Measurements from ENCODE around the gene FAM124A.

The FAM124A gene

DNA sequence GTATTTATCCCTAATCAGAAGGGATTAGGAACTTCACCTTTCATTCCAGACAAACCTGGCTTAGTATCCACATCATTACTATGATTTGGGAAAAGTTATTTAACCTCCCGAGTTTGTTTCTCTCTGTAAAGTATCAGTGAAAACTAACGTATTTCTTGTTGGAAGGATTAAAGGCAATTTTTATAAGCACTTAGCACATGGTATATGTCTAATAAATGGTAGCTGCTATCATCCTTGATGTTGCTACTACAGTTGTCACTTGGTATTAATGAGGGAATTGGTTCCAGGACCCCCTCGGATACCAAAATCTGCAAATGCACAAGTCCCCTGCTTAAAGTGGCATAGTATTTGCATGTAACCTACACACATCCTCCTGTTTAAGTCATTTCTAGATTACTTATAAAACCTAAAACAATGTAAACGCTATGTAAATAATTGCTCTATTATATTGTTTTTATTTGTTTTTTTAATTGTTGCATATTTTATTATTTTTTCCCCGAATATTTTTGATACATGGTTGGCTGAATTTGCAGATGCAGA is 42.7 kb upstream of the FAM124A start:
- no peak overlapping the region for H3K27ac ChIP-seq
- no peak for DNase-seq
- no peak overlapping the region for H3K4me3 ChIP-seq (ENCODE audit: low read depth, low read length)
- no peaks in the 10 kb centered on the region for H3K36me3 ChIP-seq (replicated peaks)
- H3K27me3 ChIP-seq (replicated peaks), result peaks cover 14% of the 10 kb centered on the region
- in situ Hi-C loops (cut with HindIII; ENCODE audit: low pct_ligation_motif_present, low sequenced_read_pairs), result no loop called here
- TF ChIP-seq, protein P1, sequence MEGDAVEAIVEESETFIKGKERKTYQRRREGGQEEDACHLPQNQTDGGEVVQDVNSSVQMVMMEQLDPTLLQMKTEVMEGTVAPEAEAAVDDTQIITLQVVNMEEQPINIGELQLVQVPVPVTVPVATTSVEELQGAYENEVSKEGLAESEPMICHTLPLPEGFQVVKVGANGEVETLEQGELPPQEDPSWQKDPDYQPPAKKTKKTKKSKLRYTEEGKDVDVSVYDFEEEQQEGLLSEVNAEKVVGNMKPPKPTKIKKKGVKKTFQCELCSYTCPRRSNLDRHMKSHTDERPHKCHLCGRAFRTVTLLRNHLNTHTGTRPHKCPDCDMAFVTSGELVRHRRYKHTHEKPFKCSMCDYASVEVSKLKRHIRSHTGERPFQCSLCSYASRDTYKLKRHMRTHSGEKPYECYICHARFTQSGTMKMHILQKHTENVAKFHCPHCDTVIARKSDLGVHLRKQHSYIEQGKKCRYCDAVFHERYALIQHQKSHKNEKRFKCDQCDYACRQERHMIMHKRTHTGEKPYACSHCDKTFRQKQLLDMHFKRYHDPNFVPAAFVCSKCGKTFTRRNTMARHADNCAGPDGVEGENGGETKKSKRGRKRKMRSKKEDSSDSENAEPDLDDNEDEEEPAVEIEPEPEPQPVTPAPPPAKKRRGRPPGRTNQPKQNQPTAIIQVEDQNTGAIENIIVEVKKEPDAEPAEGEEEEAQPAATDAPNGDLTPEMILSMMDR (IDR thresholded peaks at IDR 0.05; ENCODE audit: low read depth, low read length, missing control alignments), result no peak

DNA sequence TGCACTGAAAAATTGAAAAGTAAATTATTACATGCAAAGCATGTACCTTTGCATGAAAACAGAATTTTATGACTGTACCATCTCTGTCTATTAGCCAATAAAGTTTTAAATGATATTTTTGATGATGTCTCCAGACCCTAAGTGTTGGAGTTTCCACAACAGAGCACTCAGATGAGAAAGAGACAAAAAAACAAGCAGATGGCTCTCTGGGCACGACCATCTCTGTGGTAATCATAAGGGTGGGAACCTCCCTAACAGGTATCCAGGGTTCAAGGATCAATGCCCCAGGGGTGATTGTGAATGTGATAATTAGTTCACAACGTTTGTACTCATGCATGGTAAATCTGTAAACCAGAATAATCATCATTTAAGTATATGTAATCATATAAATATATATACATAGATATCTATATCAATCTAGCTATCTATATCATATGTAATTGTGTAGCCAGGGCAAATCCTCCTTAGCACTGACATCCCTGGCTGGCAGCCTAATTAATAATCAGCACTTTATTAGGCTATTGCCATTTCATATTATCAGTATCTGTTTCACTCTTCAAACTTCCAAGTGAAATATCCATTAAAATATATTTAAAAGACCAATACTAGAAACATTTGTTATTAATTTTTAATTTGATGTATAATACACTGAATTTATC is 41.2 kb upstream of the FAM124A start:
- DNase-seq, result no peak
- Histone ChIP-seq H3K27me3 (replicated peaks) (peaks cover 14% of the 10 kb centered on the region), H3K27ac (no peak overlapping the region), H3K36me3 (replicated peaks) (no peaks in the 10 kb centered on the region), H3K4me3 (ENCODE audit: low read depth, low read length) (no peak overlapping the region)
- TF ChIP-seq, protein P1 (IDR thresholded peaks at IDR 0.05; ENCODE audit: low read depth, low read length, missing control alignments), result no peak
- in situ Hi-C loops (cut with HindIII; ENCODE audit: low pct_ligation_motif_present, low sequenced_read_pairs), result no loop called here

DNA sequence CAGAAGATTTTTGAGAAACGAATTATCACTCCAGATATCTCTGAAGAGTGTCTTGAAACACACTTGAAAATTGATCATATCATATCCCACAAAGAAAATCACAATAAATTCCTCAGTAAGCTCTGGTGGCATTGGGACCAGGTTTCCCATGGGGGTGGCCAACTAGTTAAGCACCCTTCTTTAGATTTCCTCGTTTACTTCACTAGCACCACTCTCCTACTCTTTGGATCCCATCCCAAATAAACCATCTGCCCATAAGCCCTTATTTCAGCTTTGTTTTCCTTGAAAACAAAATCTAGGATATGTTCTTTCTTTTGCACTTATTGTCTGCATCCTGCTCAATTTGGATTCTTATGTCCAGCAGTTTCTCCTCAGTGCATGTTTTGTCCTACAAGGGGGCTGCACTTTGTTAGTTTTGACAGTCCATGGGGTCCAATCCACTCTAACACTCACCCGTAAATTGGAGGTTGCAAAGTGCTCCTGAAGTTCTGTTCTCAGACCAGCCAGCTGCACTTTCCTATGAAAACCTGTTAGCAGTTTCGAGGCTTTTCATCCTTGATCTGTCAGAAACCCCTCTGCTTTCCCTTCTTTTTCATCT is 40.3 kb upstream of the FAM124A start:
- Histone ChIP-seq H3K36me3 (replicated peaks) (no peaks in the 10 kb centered on the region), H3K4me3 (ENCODE audit: low read depth, low read length) (no peak overlapping the region), H3K27ac (no peak overlapping the region), H3K27me3 (replicated peaks) (peaks cover 14% of the 10 kb centered on the region)
- TF ChIP-seq, protein P1 (IDR thresholded peaks at IDR 0.05; ENCODE audit: low read depth, low read length, missing control alignments), result no peak
- in situ Hi-C loops (cut with HindIII; ENCODE audit: low pct_ligation_motif_present, low sequenced_read_pairs), result no loop called here
- DNase-seq, result no peak

DNA sequence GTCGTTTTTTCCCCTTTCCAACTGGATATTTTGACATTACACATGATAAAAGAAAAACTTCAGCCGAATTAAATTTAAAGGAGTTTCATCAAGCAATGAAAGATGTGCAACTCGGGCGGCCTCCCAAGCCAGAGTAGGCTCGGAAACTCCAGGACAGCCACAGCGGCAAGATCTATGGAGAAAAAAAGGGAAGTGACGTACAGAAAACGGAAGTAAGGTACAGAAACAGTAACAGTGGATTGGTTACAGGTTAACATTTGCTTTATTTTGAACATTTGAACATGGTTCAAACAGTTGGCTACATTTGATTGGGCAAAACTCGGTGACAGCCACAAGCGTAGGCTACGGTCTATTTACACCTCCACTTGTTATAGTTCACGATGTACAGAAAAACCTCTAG is 30.5 kb upstream of the FAM124A start:
- no peak for DNase-seq
- in situ Hi-C loops (cut with HindIII; ENCODE audit: low pct_ligation_motif_present, low sequenced_read_pairs), result no loop called here

DNA sequence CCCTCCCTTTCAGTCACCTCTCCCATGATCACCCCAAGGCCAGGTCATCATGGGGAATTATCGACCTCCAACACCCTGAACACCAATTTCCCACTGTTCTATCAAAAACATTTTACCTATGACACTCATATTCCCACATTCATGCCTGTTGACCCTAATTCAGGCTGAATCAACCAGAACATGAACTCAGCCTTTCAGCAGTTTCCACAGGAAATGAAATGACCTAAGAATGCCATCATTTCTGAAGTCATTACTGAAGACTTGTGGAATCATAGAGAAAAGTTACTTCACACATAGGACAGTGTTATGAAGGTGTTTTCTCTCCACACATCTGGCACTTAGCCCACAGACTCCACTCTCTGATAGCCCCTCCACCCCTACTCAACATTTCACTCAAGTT is 29.9 kb upstream of the FAM124A start:
- TF ChIP-seq, protein P1 (IDR thresholded peaks at IDR 0.05; ENCODE audit: low read depth, low read length, missing control alignments), result no peak
- no peaks in the 10 kb centered on the region for H3K36me3 ChIP-seq (replicated peaks)
- peak; percentile 6 for DNase-seq
- in situ Hi-C loops (cut with HindIII; ENCODE audit: low pct_ligation_motif_present, low sequenced_read_pairs), result no loop called here
- no peak overlapping the region for H3K27ac ChIP-seq
- H3K4me3 ChIP-seq (ENCODE audit: low read depth, low read length), result no peak overlapping the region
- no peaks in the 10 kb centered on the region for H3K27me3 ChIP-seq (replicated peaks)

More for the DNA sequence above, 30.5 kb upstream of the FAM124A start:
- Histone ChIP-seq H3K27ac (no peak overlapping the region), H3K4me3 (ENCODE audit: low read depth, low read length) (no peak overlapping the region), H3K36me3 (replicated peaks) (no peaks in the 10 kb centered on the region), H3K27me3 (replicated peaks) (no peaks in the 10 kb centered on the region)
- TF ChIP-seq, protein P1 (IDR thresholded peaks at IDR 0.05; ENCODE audit: low read depth, low read length, missing control alignments), result no peak

Measured in brain microvascular endothelial cell (primary cell).